Measurements from ENCODE around the gene EXD3. TPM values are rescaled to one million over a fixed set of nuclear protein-coding genes. Genes with fewer than 3 reads are reported as not detected.

The EXD3 gene
- total and polyA plus RNA-seq, 9 of the 15 experiments (the other 6 are each of a cell fraction or from before 2014, with no cell fraction given), result 0.29 to 12.5 (median 3.9) TPM

DNA sequence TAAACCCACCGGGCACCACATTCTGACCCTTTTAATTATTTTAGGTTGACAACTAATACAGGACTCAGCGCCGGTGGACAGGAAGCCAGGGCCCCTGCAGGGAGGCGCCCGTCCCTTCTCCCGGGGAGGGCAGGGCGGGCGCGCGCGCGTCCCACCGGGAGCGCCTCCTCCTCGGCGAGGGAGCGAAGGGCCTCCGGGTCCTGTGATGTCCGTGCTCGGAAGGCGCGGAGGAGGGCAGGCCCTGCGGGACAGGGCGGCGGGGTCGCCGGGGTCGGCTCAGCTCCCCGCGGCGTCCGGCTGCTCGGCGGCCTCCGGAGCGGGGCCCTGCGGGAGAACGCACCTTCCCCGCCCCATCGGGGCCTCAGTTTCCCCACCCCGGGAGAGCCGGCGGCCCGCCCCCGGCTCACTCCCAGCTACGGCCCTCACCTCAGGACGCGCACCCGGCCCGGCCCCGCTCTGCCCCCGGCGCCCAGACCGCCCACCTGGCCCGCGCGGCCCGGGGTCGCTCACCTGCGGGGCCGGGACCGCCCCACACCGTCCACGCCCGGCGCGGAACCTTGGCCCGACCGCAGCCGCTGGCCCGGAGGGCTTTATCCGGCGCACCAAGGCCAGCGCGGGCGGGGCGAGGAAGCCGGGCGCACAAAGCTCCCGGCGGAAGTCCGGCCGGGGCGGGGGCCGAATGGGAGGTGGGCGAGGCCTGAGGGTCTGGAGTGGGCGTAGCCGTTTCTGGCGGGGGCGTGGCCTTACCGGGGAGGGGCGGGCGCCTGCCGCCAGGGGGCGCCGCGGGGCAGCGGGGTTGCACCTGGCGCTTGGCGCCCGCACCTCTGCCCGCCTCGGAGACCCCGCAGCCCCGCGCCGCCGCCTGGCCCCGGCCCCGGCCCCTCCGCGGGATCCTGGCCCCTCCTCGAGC lies at the start of gene EXD3, which contains the start of gene NOXA1 (continued):
- TF ChIP-seq, protein P1, sequence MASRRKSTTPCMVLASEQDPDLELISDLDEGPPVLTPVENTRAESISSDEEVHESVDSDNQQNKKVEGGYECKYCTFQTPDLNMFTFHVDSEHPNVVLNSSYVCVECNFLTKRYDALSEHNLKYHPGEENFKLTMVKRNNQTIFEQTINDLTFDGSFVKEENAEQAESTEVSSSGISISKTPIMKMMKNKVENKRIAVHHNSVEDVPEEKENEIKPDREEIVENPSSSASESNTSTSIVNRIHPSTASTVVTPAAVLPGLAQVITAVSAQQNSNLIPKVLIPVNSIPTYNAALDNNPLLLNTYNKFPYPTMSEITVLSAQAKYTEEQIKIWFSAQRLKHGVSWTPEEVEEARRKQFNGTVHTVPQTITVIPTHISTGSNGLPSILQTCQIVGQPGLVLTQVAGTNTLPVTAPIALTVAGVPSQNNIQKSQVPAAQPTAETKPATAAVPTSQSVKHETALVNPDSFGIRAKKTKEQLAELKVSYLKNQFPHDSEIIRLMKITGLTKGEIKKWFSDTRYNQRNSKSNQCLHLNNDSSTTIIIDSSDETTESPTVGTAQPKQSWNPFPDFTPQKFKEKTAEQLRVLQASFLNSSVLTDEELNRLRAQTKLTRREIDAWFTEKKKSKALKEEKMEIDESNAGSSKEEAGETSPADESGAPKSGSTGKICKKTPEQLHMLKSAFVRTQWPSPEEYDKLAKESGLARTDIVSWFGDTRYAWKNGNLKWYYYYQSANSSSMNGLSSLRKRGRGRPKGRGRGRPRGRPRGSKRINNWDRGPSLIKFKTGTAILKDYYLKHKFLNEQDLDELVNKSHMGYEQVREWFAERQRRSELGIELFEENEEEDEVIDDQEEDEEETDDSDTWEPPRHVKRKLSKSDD (conservative IDR thresholded peaks at IDR 0.05; ENCODE audit: low read length), result no peak
- TF ChIP-seq, protein P2, sequence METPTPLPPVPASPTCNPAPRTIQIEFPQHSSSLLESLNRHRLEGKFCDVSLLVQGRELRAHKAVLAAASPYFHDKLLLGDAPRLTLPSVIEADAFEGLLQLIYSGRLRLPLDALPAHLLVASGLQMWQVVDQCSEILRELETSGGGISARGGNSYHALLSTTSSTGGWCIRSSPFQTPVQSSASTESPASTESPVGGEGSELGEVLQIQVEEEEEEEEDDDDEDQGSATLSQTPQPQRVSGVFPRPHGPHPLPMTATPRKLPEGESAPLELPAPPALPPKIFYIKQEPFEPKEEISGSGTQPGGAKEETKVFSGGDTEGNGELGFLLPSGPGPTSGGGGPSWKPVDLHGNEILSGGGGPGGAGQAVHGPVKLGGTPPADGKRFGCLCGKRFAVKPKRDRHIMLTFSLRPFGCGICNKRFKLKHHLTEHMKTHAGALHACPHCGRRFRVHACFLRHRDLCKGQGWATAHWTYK (CRISPR knock-in tag; IDR thresholded peaks at IDR 0.05), result peak; percentile 57; the same call in 1 of the 2 replicates
- TF ChIP-seq, protein P3, sequence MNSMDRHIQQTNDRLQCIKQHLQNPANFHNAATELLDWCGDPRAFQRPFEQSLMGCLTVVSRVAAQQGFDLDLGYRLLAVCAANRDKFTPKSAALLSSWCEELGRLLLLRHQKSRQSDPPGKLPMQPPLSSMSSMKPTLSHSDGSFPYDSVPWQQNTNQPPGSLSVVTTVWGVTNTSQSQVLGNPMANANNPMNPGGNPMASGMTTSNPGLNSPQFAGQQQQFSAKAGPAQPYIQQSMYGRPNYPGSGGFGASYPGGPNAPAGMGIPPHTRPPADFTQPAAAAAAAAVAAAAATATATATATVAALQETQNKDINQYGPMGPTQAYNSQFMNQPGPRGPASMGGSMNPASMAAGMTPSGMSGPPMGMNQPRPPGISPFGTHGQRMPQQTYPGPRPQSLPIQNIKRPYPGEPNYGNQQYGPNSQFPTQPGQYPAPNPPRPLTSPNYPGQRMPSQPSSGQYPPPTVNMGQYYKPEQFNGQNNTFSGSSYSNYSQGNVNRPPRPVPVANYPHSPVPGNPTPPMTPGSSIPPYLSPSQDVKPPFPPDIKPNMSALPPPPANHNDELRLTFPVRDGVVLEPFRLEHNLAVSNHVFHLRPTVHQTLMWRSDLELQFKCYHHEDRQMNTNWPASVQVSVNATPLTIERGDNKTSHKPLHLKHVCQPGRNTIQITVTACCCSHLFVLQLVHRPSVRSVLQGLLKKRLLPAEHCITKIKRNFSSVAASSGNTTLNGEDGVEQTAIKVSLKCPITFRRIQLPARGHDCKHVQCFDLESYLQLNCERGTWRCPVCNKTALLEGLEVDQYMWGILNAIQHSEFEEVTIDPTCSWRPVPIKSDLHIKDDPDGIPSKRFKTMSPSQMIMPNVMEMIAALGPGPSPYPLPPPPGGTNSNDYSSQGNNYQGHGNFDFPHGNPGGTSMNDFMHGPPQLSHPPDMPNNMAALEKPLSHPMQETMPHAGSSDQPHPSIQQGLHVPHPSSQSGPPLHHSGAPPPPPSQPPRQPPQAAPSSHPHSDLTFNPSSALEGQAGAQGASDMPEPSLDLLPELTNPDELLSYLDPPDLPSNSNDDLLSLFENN (IDR thresholded peaks at IDR 0.05; ENCODE audit: low read depth in 2 of 2, low read length in 2 of 2), result 0 out of 4 replicates have a peak, but pooled peaks of 1 of the 2 experiments have one; percentile 49
- peak; percentile 91 for TF ChIP-seq EGR1 (conservative IDR thresholded peaks at IDR 0.05)
- peak; percentile 69 for TF ChIP-seq CREM (IDR thresholded peaks at IDR 0.05; ENCODE audit: low read depth)
- TF ChIP-seq, protein P4, sequence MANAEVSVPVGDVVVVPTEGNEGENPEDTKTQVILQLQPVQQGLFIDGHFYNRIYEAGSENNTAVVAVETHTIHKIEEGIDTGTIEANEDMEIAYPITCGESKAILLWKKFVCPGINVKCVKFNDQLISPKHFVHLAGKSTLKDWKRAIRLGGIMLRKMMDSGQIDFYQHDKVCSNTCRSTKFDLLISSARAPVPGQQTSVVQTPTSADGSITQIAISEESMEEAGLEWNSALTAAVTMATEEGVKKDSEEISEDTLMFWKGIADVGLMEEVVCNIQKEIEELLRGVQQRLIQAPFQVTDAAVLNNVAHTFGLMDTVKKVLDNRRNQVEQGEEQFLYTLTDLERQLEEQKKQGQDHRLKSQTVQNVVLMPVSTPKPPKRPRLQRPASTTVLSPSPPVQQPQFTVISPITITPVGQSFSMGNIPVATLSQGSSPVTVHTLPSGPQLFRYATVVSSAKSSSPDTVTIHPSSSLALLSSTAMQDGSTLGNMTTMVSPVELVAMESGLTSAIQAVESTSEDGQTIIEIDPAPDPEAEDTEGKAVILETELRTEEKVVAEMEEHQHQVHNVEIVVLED (CRISPR knock-in tag; IDR thresholded peaks at IDR 0.05), result peak; percentile 80
- no peak for TF ChIP-seq CBX2 (IDR thresholded peaks at IDR 0.05; ENCODE audit: insufficient read depth, low read length, poor library complexity, severe bottlenecking)
- 0 out of 2 replicates have a peak, but pooled peaks have one; percentile 3 for TF ChIP-seq EP300 (IDR thresholded peaks at IDR 0.05; ENCODE audit: low read length)
- TF ChIP-seq CREB1 (IDR thresholded peaks at IDR 0.05), result peak; percentile 18; the same call in 1 of the 2 replicates
- TF ChIP-seq CREB1 (CRISPR knock-in tag; IDR thresholded peaks at IDR 0.05), result peak; percentile 71
- TF ChIP-seq ZNF76 (CRISPR knock-in tag; IDR thresholded peaks at IDR 0.05; ENCODE audit: borderline replicate concordance), result 0 out of 2 replicates have a peak, but pooled peaks have one; percentile 26
- TF ChIP-seq ZNF224 (CRISPR knock-in tag; IDR thresholded peaks at IDR 0.05), result no peak
- TF ChIP-seq, protein P5, sequence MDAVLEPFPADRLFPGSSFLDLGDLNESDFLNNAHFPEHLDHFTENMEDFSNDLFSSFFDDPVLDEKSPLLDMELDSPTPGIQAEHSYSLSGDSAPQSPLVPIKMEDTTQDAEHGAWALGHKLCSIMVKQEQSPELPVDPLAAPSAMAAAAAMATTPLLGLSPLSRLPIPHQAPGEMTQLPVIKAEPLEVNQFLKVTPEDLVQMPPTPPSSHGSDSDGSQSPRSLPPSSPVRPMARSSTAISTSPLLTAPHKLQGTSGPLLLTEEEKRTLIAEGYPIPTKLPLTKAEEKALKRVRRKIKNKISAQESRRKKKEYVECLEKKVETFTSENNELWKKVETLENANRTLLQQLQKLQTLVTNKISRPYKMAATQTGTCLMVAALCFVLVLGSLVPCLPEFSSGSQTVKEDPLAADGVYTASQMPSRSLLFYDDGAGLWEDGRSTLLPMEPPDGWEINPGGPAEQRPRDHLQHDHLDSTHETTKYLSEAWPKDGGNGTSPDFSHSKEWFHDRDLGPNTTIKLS (IDR thresholded peaks at IDR 0.05; ENCODE audit: borderline replicate concordance, low read depth), result peak; percentile 86
- peak; percentile 48 to 50; a peak in 2 of 4 replicates for TF ChIP-seq SIX5 (IDR thresholded peaks at IDR 0.05; ENCODE audit: borderline replicate concordance in 1 of 2, insufficient read depth in 1 of 2, low read depth in 1 of 2, low read length in 2 of 2)
